SK-N-SH (cell line): Measurements from ENCODE around the gene C10orf88.

Experiments used
- CTCF ChIP-seq: fragments of 200-600 bp; sonication (generic); IDR thresholded peaks from 2 replicates; pipeline ENCODE4 v1.6.1; 2017; ENCODE audit warnings: antibody characterized with exemption, mild to moderate bottlenecking, moderate library complexity
- NRF1 ChIP-seq: IDR thresholded peaks from 2 replicates; pipeline ENCODE4 v1.6.1; 2012; ENCODE audit warnings: low read depth, mild to moderate bottlenecking, low read length
- TAF1 ChIP-seq: IDR thresholded peaks from 2 replicates; pipeline ENCODE4 v1.6.1; 2012; ENCODE audit warnings: low read depth, mild to moderate bottlenecking, low read length, moderate library complexity, borderline replicate concordance
- YY1 ChIP-seq: IDR thresholded peaks from 2 replicates; pipeline ENCODE4 v1.4.0; 2012; ENCODE audit warnings: low read depth, mild to moderate bottlenecking

GRCh38 chr10:122986335-122986734, 32.3 kb upstream of the C10orf88 start:
- TF ChIP-seq NRF1 (no peak), YY1 (no peak), TAF1 (no peak), CTCF (no peak)
